HAP-1 (cell line): Measurements from ENCODE around the gene TRIM58.

Source experiments
- DNase-seq, 2 experiments: peaks; one replicate each; pipeline ENCODE4 v3.0.0-alpha.2; 2016 to 2020; ENCODE audit warnings: low spot score in 2 of 2
- H3K27me3 ChIP-seq: fragments of 250-450 bp; sonication (Bioruptor Pico); 2 replicates; pipeline ENCODE4 v1.5.1; 2020; ENCODE audit warnings: low read depth, mild to moderate bottlenecking, moderate library complexity
- H3K36me3 ChIP-seq: fragments of 250-450 bp; sonication (Bioruptor Pico); replicated peaks from 2 replicates; pipeline ENCODE4 v1.5.1; 2020; ENCODE audit warnings: mild to moderate bottlenecking
- H3K4me1 ChIP-seq: fragments of 250-450 bp; sonication (Bioruptor Pico); 2 replicates; pipeline ENCODE4 v1.5.1; 2020; ENCODE audit warnings: mild to moderate bottlenecking
- H3K4me3 ChIP-seq: fragments of 250-450 bp; sonication (Bioruptor Pico); 2 replicates; pipeline ENCODE4 v1.5.1; 2020; ENCODE audit warnings: mild to moderate bottlenecking, moderate library complexity
- H3K9me3 ChIP-seq: fragments of 250-450 bp; sonication (Bioruptor Pico); 2 replicates; pipeline ENCODE4 v1.5.1; 2020; ENCODE audit warnings: mild to moderate bottlenecking, moderate library complexity
- in situ Hi-C: fragments of 300-500 bp; cut with MboI; formaldehyde crosslinking; loops from 3 replicates; pipeline ENCODE4 v1.14.3; 2020; ENCODE audit warnings: low sequenced_read_pairs, inconsistent platforms, mixed read lengths

TRIM58 gene

GRCh38 chr1:247854899-247855545, 2.0 kb upstream of the TRIM58 start:
- no peak overlapping the region for H3K4me3 ChIP-seq
- H3K27me3 ChIP-seq, result no peaks in the 10 kb centered on the region
- H3K4me1 ChIP-seq, result peaks cover 5% of the 10 kb centered on the region; the same call in 1 of the 2 replicates
- DNase-seq, result no peak
- in situ Hi-C loops, result no loop called here
- no peaks in the 10 kb centered on the region for H3K36me3 ChIP-seq
- H3K9me3 ChIP-seq, result no peaks in the 10 kb centered on the region

- no peaks in the 10 kb centered on the region for H3K9me3 ChIP-seq
- DNase-seq, result no peak
Observed at GRCh38 chr1:247855911-247856310, 1.1 kb upstream of the TRIM58 start.

GRCh38 chr1:247857985-247858619, 1.1 kb downstream of the TRIM58 start:
- Histone ChIP-seq H3K9me3 (no peaks in the 10 kb centered on the region), H3K4me1 (peaks cover 5% of the 10 kb centered on the region; the same call in 1 of the 2 replicates), H3K4me3 (peak overlapping the region; percentile 55), H3K36me3 (no peaks in the 10 kb centered on the region), H3K27me3 (no peaks in the 10 kb centered on the region)
- DNase-seq, result peak; percentile 3 to 12
- in situ Hi-C loops, result no loop called here

More at GRCh38 chr1:247855911-247856310, 1.1 kb upstream of the TRIM58 start:
- H3K4me3 ChIP-seq, result no peak overlapping the region
- peaks cover 5% of the 10 kb centered on the region; the same call in 1 of the 2 replicates for H3K4me1 ChIP-seq
- no peaks in the 10 kb centered on the region for H3K27me3 ChIP-seq
- in situ Hi-C loops, result no loop called here
- no peaks in the 10 kb centered on the region for H3K36me3 ChIP-seq

GRCh38 chr1:247862756-247863155, 5.8 kb downstream of the TRIM58 start:
- no peaks in the 10 kb centered on the region for H3K9me3 ChIP-seq
- no peaks in the 10 kb centered on the region for H3K27me3 ChIP-seq
- DNase-seq, result no peak
- peaks cover 7% of the 10 kb centered on the region for H3K36me3 ChIP-seq
- no peak overlapping the region for H3K4me3 ChIP-seq
- peaks cover 5% of the 10 kb centered on the region; the same call in 1 of the 2 replicates for H3K4me1 ChIP-seq
- in situ Hi-C loops, result no loop called here

GRCh38 chr1:247864644-247865043, 7.7 kb downstream of the TRIM58 start:
- Histone ChIP-seq H3K9me3 (no peaks in the 10 kb centered on the region), H3K4me3 (no peak overlapping the region), H3K4me1 (no peaks in the 10 kb centered on the region), H3K27me3 (no peaks in the 10 kb centered on the region), H3K36me3 (peaks cover 25% of the 10 kb centered on the region)
- in situ Hi-C loops, result no loop called here
- DNase-seq, result no peak

- H3K4me1 ChIP-seq, result no peaks in the 10 kb centered on the region
- peaks cover 29% of the 10 kb centered on the region for H3K36me3 ChIP-seq
- no peaks in the 10 kb centered on the region for H3K9me3 ChIP-seq
- in situ Hi-C loops, result no loop called here
- no peak for DNase-seq
- no peaks in the 10 kb centered on the region for H3K27me3 ChIP-seq
- no peak overlapping the region for H3K4me3 ChIP-seq
Observed at GRCh38 chr1:247865416-247865815, 8.4 kb downstream of the TRIM58 start.

GRCh38 chr1:247883346-247883745, 26.4 kb downstream of the TRIM58 start:
- Histone ChIP-seq H3K27me3 (no peaks in the 10 kb centered on the region), H3K4me3 (no peak overlapping the region)

GRCh38 chr1:247884797-247885413, 27.9 kb downstream of the TRIM58 start:
- in situ Hi-C loops, result no loop called here
- no peak for DNase-seq
- Histone ChIP-seq H3K36me3 (no peaks in the 10 kb centered on the region), H3K4me3 (no peak overlapping the region), H3K4me1 (no peaks in the 10 kb centered on the region), H3K27me3 (no peaks in the 10 kb centered on the region), H3K9me3 (no peaks in the 10 kb centered on the region)

More at GRCh38 chr1:247883346-247883745, 26.4 kb downstream of the TRIM58 start:
- Histone ChIP-seq H3K36me3 (no peaks in the 10 kb centered on the region), H3K4me1 (no peaks in the 10 kb centered on the region), H3K9me3 (no peaks in the 10 kb centered on the region)
- in situ Hi-C loops, result no loop called here
- no peak for DNase-seq

- Histone ChIP-seq H3K9me3 (no peaks in the 10 kb centered on the region), H3K4me1 (no peaks in the 10 kb centered on the region), H3K27me3 (no peaks in the 10 kb centered on the region), H3K36me3 (no peaks in the 10 kb centered on the region), H3K4me3 (no peak within 1 kb of the TSS)
- in situ Hi-C loops, result no loop called here
- no peak for DNase-seq
Observed at GRCh38 chr1:247895163-247895637, 38.2 kb downstream of the TRIM58 start, which contains the start of gene OR2W3. OR2W3 (plus strand) TSS chr1:247895587; CDS start chr1:247895587, 0 bp downstream.

- H3K36me3 ChIP-seq, result no peaks in the 10 kb centered on the region
- in situ Hi-C loops, result no loop called here
- DNase-seq, result no peak
- H3K27me3 ChIP-seq, result no peaks in the 10 kb centered on the region
- H3K4me1 ChIP-seq, result no peaks in the 10 kb centered on the region
- no peaks in the 10 kb centered on the region for H3K9me3 ChIP-seq
- no peak overlapping the region for H3K4me3 ChIP-seq
Observed at GRCh38 chr1:247895976-247896375, 39.0 kb downstream of the TRIM58 start.

GRCh38 chr1:247904122-247904521, 47.1 kb downstream of the TRIM58 start:
- no peak for DNase-seq
- no peak overlapping the region for H3K4me3 ChIP-seq

GRCh38 chr1:247905181-247905580, 48.2 kb downstream of the TRIM58 start:
- no peak for DNase-seq
- Histone ChIP-seq H3K27me3 (no peaks in the 10 kb centered on the region), H3K4me3 (no peak overlapping the region), H3K36me3 (no peaks in the 10 kb centered on the region), H3K9me3 (no peaks in the 10 kb centered on the region), H3K4me1 (no peaks in the 10 kb centered on the region)
- in situ Hi-C loops, result no loop called here

More at GRCh38 chr1:247904122-247904521, 47.1 kb downstream of the TRIM58 start:
- Histone ChIP-seq H3K36me3 (no peaks in the 10 kb centered on the region), H3K9me3 (no peaks in the 10 kb centered on the region), H3K4me1 (no peaks in the 10 kb centered on the region), H3K27me3 (no peaks in the 10 kb centered on the region)
- in situ Hi-C loops, result no loop called here

GRCh38 chr1:247905910-247906503, 49.0 kb downstream of the TRIM58 start:
- Histone ChIP-seq H3K27me3 (no peaks in the 10 kb centered on the region), H3K9me3 (no peaks in the 10 kb centered on the region), H3K4me3 (no peak overlapping the region), H3K4me1 (no peaks in the 10 kb centered on the region), H3K36me3 (no peaks in the 10 kb centered on the region)
- DNase-seq, result no peak
- in situ Hi-C loops, result no loop called here
